Stomach (tissue), 4 donors: Measurements from ENCODE around the gene TRPV4.

ENCODE experiments used
- POLR2A ChIP-seq, 4 donors: fragments of 450-650 bp; IDR thresholded peaks; one replicate each; pipeline ENCODE4 v1.6.1; 2016; ENCODE audit warnings: antibody characterized with exemption in 4 of 4, control low read depth in 2 of 4, mild to moderate bottlenecking in 1 of 4, moderate library complexity in 1 of 4
- POLR2AphosphoS5 ChIP-seq, 3 donors: sonication (generic); formaldehyde crosslinking; IDR thresholded peaks; one replicate each; pipeline ENCODE4 v1.6.1; 2016; ENCODE audit warnings: antibody characterized with exemption in 3 of 3
- TF ChIP-seq, protein P1 (sequence below), 7 experiments: fragments of 450-650 bp in 4 of 7; fragments of 200-600 bp in 3 of 7; sonication (generic) in 3 of 7; IDR thresholded peaks; one replicate each; pipeline ENCODE4 v1.5.1; 2016 to 2019; ENCODE audit warnings: antibody characterized with exemption in 7 of 7, control low read depth in 2 of 7, mild to moderate bottlenecking in 1 of 7

- TF ChIP-seq, protein P1, sequence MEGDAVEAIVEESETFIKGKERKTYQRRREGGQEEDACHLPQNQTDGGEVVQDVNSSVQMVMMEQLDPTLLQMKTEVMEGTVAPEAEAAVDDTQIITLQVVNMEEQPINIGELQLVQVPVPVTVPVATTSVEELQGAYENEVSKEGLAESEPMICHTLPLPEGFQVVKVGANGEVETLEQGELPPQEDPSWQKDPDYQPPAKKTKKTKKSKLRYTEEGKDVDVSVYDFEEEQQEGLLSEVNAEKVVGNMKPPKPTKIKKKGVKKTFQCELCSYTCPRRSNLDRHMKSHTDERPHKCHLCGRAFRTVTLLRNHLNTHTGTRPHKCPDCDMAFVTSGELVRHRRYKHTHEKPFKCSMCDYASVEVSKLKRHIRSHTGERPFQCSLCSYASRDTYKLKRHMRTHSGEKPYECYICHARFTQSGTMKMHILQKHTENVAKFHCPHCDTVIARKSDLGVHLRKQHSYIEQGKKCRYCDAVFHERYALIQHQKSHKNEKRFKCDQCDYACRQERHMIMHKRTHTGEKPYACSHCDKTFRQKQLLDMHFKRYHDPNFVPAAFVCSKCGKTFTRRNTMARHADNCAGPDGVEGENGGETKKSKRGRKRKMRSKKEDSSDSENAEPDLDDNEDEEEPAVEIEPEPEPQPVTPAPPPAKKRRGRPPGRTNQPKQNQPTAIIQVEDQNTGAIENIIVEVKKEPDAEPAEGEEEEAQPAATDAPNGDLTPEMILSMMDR (IDR thresholded peaks at IDR 0.05): no peak
- TF ChIP-seq POLR2AphosphoS5 (IDR thresholded peaks at IDR 0.05) (no peak), POLR2A (IDR thresholded peaks at IDR 0.05) (no peak)
Measured at GRCh38 chr12:109811624-109811995, 21.6 kb downstream of the TRPV4 start.
